Measurements from ENCODE around the gene SVOPL.

SVOPL gene

GRCh38 chr7:138602451-138602850, 98.7 kb downstream of the SVOPL start:
- DNase-seq: no peak

DNA sequence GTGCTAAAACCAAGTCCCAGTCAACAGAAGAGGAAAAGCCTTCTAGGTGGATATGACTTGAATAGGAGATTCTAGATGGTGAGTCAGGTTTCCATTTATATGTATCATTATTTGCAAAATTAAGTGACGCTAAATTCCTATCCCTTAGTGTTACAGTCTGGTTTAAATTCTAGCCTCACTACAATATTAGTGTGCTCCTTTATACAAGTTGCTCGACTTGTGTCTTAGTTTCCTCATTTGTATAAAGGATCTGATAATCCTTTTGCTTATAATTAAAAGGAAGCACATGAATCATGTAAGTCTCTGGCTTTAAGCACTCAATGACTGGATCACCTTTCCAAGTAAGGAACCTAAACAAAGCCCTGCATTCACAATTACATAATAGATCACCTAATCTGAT, 105.7 kb downstream of the SVOPL start:
- no peak for DNase-seq

- no peak for DNase-seq
These were observed 111.0 kb downstream of the SVOPL start for GRCh38 chr7:138590154-138590553.

DNA sequence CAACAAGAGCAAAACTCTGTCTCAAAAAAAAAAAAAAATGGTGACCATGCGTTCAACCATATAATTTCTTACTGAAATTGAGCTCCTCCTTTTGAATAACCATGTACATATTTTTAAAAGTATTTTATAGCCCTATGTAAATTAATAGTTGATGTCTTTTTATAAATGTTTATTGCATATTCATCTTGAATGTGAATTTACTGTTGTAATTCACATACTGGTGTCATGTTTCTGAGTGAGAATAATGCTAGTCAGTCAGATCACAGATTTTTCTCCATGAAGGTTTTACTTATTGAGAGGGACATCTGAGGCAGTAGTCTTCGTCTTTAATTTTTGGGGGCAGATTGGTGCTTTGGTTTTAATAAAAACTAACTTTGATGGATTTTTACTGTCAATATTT, 112.2 kb downstream of the SVOPL start:
- no peak for DNase-seq

DNA sequence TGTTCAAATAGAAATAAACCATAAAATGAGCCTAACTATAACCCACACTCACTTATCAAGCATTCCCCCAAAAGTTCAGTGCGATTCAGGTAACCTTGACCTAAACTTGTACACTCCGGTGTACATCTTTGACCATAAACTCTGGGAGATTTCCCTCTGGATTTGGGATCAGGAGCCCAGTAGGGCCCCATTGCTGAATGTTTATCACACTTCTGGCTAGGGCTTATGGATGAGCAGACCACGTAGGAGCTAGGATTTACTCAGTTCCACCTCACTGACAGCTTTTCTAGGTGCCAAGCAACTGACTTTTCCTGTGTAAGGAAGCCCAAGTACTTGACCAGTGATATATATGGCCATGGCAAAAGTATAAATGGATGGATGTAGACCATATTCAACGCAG, 113.7 kb downstream of the SVOPL start:
- no peak for DNase-seq

- no peak for DNase-seq
These were observed 115.7 kb downstream of the SVOPL start for GRCh38 chr7:138585283-138585993.

GRCh38 chr7:138584696-138585095, 116.5 kb downstream of the SVOPL start:
- DNase-seq: no peak

DNA sequence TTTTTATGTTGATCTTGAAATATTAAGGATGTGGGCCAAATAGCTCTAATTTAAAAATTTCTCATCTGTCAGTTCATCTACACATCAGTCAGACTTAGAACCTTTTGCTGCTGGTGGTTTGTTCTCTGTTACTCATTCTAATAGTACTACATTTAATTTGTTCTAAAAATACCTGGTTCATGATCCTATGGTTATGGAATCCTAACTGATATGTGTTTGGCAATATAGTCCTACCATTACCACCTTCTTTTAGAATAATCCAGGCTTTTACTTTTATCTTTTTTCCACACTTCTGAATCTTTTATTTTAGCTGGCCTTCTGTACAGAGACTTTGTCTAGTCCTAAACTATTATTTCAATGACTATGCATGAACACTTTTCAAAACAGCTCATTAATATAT, 116.9 kb downstream of the SVOPL start:
- no peak for DNase-seq

DNA sequence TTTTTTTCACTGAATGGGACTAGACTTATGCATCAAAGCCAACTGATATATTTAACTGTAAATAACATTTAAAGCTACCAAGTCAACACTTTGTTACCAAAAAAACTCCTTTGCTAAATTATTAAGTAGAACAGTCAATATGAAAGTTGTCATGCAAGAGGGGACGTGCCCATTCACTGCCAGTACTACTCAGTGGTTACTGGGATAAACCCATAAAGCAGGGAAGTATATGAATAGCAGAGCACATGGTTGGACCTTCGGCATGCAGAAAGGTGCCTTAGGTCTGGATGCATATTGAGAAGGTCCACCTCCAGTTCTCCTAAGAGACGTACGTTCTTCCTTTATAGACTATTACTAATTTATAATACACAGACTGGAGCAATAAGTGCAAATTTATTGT, 120.1 kb downstream of the SVOPL start:
- no peak for DNase-seq

- DNase-seq: no peak
These were observed 121.5 kb downstream of the SVOPL start for GRCh38 chr7:138579671-138580070.

- DNase-seq: no peak
These were observed 122.0 kb downstream of the SVOPL start for GRCh38 chr7:138579136-138579535.

- DNase-seq: no peak
These were observed 125.2 kb downstream of the SVOPL start for GRCh38 chr7:138575897-138576428.

GRCh38 chr7:138573741-138574140, 127.4 kb downstream of the SVOPL start:
- no peak for DNase-seq

DNA sequence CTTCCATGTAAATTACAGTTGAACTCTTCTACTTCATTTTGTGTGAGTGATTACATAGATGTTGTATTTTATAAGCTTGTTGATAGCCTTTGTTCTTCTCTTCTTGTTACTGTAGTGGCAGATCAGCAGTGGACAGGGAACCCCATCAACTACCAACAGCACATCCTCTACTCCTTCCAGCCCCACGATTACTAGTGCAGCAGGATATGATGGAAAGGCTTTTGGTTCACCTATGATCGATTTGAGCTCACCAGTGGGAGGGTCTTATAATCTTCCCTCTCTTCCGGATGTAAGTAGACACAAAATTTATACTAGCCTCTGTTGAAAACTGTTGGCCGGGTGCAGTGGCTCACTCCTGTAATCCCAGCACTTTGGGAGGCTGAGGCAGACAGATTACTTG, 130.4 kb downstream of the SVOPL start:
- DNase-seq: no peak

DNA sequence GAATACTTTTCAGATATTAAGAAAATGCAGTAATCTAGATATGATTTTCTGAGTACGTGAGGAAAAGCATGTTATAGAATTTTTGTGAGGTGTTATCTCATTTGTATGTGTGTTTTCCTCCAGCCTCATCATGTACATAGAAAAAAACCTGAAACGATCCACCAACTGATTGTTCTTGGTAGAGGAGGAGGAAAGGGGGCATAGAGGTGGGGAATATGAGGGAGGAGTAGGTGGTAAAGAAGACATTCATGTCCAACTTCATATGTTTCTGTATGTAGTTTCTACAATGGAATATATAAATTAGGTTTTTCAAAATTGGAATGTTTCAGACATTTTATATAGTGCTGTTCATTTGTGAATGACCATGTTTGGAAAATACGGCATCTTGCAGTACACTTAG, 131.7 kb downstream of the SVOPL start:
- DNase-seq: no peak

DNA sequence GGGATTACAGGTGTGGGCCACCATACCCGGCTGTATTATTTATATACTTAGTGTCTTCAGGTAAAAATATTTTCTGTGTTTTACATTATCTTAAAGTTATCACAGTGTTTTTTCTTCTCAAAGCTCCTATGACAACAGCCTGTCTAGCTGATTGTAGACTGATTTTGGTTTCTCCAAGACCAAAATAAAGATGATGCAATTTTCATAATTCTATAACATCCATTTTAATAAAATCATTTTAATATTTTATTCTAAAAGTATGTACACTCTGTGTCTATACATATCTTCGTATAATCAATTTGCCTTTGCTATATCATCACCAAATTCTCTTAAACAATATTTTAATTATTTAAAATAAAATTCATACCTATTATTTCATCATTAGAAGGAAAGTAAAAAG, 132.5 kb downstream of the SVOPL start:
- no peak for DNase-seq

DNA sequence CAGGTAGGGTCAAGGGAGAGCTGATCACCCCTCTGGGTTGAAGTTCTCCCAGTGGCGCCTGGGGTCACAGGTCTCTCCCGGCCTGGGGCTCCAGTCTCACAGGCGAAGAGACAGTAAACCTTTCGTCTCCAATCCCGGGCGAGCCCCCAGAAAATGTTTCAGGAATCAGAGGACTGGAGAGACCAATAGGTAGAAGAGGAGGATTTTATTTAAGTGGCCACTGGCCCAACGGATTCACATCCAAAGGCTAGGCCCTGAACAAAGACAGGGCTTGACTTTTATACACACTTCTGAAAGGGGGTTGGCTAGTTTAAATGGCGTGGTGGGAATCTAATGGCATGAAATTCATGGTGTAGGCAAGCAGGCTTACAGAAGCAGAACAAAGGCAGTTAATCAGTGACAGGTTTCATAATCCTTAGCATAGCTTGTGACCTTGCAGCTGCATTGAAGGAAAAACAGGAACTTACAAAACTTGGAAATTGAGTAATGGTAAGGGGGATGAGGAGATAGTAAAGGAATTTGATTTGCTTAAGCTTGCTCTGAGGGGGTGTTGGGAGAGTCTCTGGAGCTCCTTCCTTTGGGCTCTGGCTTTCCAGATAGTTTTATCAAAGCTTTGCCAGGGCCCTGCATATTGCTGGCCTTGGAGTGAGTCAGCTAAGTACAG, 135.6 kb downstream of the SVOPL start:
- no peak for DNase-seq

DNA sequence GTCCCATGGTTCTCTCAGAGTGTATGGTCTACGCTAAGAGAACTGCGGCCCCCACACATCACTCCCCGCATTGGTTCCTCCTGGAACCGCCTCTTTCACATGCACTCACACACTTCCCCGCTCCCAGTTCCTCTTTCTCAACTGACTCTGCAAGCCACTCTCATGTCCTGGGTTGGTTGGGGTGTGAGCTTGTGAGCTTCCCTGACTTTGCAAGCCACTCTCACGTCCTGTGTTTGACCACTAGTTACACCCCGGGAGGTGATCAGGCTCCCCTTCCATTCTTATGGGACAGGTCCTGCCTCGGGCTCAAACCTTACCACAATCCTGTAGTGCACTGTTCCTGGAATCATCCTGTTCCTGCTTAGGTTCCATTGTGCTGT, 136.1 kb downstream of the SVOPL start:
- DNase-seq: no peak

DNA sequence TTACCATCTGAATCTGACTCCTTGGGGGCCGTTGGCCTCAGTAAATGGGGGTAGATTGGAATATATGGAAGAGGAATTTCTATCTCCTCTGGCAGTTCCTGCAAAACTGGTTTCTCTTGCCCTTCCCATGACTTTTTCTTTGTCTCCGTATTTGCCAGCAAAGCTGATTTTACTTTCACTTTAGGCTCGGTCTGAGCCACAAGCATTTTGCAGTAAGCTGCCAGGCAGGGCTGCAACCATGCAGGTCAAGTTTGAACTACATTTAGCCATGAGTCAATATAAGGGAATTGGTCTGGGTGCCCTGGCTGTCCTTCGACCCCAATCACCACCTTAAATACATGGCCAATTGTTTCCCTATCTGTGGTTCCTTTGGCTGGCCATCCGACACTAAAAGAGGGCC, 136.8 kb downstream of the SVOPL start:
- DNase-seq: no peak

DNA sequence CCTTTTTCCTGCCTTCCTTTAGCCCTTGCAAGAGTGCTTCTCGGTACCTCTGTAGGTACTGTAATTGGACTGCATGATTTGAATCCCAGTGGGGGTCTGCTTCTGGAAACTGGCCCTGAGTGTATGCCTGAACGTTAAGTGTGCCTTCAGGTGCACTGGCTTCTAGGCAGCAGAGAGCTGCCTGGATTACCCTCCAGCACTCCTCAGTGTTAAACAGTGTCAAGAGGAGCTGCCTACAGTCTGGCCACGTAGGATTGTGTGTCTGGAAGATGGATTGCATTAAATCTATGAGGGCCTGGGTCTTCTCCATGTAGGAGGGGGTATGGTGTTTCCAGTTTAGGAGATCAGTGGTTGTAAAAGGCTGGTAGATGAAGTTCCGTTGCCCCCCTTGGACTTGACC, 137.4 kb downstream of the SVOPL start:
- DNase-seq: no peak

DNA sequence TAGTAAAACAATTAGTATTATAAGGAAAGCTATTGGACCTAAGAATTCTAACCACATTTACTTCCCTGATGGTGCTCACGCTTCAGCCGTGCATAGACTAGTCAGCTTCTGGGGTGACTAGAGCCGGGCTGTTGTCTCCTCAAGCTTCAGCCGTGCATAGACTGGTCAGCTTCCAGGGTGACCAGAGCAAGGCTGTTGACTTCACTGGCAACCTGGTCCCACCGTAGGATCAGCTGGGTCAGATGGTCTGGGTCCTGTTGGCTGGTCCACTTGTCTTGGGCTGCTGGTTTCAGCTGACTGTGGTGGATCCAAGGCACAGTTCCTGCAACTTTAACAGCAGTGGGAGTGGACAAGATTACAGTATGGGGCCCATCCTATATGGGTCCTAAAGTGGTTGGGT, 141.7 kb downstream of the SVOPL start:
- no peak for DNase-seq

GRCh38 chr7:138556771-138557484, 144.2 kb downstream of the SVOPL start:
- DNase-seq: no peak

DNA sequence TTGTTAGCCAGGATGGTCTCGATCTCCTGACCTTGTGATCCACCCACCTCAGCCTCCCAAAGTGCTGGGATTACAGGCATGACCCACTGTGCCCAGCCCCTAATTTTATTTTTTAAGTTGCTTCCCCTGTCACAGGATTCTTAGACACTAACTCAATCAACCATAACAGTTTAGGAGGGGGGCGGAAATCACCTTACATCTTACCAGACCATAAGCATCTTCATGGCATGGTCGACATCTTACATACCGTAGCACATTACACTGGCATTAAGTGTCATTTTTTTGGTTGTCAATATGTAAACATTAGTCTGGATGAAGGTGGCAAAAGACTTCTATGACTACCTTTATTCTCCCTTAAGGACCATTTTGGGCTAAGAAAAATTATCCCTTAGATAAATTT, 145.5 kb downstream of the SVOPL start:
- DNase-seq: no peak

GRCh38 chr7:138554674-138555073, 146.5 kb downstream of the SVOPL start:
- DNase-seq: no peak

Measured in T1000 (cell line).